ENCODE data around the gene PIGP.

PIGP gene

DNA sequence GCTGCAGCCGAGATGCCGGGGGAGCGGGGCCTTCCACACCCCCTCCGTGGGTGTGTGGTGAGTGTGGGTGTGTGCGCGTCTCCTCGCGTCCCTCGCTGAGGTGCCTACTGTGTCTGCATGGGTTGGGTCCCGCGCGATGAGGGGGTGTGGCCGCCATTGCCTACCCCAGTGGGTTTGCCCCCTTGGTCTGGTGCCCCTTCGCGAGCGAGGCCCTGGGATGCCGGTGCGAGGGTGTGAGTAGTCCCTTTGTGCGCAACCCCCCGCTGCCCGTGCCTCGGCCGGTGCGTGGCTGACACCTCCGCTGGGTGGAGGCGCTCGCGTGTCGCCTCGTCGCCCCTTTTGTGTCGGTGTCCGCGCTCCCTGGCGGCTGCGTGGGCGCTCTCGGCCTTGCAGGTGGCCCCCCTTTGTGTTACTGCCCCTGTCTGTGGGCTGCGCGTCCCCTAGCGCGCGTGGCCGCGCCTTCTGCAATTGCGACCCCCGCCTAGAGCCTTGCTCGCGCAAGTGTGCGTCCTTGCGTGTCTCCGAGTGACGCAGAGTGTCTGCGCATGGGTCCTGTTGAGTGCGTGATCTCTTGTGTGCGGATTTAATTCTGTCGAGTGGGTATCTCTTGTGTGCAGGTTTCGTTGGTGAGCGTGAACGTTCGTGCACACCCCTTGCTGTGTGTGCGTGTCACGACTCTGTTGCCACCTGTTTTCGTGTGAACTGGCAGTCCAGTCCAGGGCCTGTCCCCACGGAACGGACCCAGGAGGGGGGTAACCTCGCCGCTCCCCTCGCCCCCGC, 736 bp upstream of the PIGP start:
- Histone ChIP-seq H3K4me2 (ENCODE audit: low read length) (peak overlapping the region; percentile 92), H3K27ac (ENCODE audit: low read depth, low read length) (peak overlapping the region; percentile 61), H3K9me3 (ENCODE audit: control insufficient read depth, insufficient read depth, low read length) (no peaks in the 10 kb centered on the region), H3K4me3 (ENCODE audit: low read length) (peak overlapping the region; percentile 97), H3K36me3 (ENCODE audit: control insufficient read depth, low read length) (peaks cover 23% of the 10 kb centered on the region), H3K27me3 (ENCODE audit: control insufficient read depth, low read length) (no peaks in the 10 kb centered on the region), H4K20me1 (ENCODE audit: control insufficient read depth, insufficient read depth, low read depth, low read length) (no peaks in the 10 kb centered on the region), H3K4me1 (ENCODE audit: control insufficient read depth, low read length) (peaks cover 61% of the 10 kb centered on the region), H3K79me2 (ENCODE audit: control insufficient read depth, low read length) (peaks cover 71% of the 10 kb centered on the region), H3K9me2 (replicated peaks; ENCODE audit: control insufficient read depth, low read length) (no peaks in the 10 kb centered on the region), H3F3A (ENCODE audit: control insufficient read depth, insufficient read depth) (peaks cover 12% of the 10 kb centered on the region; the same call in 1 of the 2 replicates)
- no peak for TF ChIP-seq EZH2phosphoT487 (IDR thresholded peaks at IDR 0.05; ENCODE audit: borderline replicate concordance, low read length)
- TF ChIP-seq, protein P1, sequence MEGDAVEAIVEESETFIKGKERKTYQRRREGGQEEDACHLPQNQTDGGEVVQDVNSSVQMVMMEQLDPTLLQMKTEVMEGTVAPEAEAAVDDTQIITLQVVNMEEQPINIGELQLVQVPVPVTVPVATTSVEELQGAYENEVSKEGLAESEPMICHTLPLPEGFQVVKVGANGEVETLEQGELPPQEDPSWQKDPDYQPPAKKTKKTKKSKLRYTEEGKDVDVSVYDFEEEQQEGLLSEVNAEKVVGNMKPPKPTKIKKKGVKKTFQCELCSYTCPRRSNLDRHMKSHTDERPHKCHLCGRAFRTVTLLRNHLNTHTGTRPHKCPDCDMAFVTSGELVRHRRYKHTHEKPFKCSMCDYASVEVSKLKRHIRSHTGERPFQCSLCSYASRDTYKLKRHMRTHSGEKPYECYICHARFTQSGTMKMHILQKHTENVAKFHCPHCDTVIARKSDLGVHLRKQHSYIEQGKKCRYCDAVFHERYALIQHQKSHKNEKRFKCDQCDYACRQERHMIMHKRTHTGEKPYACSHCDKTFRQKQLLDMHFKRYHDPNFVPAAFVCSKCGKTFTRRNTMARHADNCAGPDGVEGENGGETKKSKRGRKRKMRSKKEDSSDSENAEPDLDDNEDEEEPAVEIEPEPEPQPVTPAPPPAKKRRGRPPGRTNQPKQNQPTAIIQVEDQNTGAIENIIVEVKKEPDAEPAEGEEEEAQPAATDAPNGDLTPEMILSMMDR (IDR thresholded peaks at IDR 0.05; ENCODE audit: low read depth, low read length, poor library complexity, severe bottlenecking): peak; percentile 42

DNA sequence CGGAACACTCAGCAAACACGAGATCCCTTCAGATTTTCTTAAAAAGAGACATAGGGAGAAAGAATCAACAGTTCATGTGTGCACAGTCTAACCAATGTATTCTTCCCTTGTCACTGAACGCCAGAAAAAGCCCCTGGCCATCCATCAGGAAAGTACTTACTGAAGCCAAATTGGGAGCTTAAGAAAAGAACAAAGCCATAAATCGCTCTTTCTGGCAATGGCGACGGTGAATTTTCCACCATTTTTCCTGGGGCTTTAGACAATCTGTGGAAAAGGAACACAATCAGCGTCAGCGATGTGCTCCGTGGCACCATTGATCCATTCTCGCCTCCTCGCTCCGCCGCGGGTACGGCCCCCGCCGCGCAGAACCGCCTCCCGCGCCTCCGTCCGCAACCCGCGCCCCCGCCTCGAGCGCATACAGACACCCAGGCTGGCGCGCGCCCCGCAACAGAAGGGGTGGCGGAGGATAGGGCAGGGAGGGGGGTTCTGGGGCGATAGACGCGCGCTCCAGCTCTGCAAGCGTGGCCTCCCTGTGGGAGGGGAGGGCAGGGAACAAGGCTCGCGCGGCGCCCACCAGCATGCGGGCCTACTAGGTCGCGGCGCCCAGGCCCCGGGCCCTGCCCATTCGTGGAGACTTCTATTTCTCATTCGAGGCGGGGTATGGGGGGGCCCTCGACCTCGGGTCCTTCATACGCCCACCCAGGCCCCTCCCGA, 440 bp downstream of the PIGP start:
- H3K79me2 ChIP-seq (ENCODE audit: control insufficient read depth, low read length): peaks cover 60% of the 10 kb centered on the region
- no peaks in the 10 kb centered on the region for H3K9me2 ChIP-seq (replicated peaks; ENCODE audit: control insufficient read depth, low read length)
- H3F3A ChIP-seq (ENCODE audit: control insufficient read depth, insufficient read depth): peaks cover 6% of the 10 kb centered on the region
- H4K20me1 ChIP-seq (ENCODE audit: control insufficient read depth, insufficient read depth, low read depth, low read length): no peaks in the 10 kb centered on the region
- H3K4me2 ChIP-seq (ENCODE audit: low read length): peak overlapping the region; percentile 95
- TF ChIP-seq EZH2phosphoT487 (IDR thresholded peaks at IDR 0.05; ENCODE audit: borderline replicate concordance, low read length): no peak
- TF ChIP-seq, protein P1 (IDR thresholded peaks at IDR 0.05; ENCODE audit: low read depth, low read length, poor library complexity, severe bottlenecking): no peak
- H3K9me3 ChIP-seq (ENCODE audit: control insufficient read depth, insufficient read depth, low read length): no peaks in the 10 kb centered on the region
- peak overlapping the region; percentile 61 for H3K27ac ChIP-seq (ENCODE audit: low read depth, low read length)
- no peaks in the 10 kb centered on the region for H3K27me3 ChIP-seq (ENCODE audit: control insufficient read depth, low read length)
- H3K4me1 ChIP-seq (ENCODE audit: control insufficient read depth, low read length): peaks cover 52% of the 10 kb centered on the region
- peak overlapping the region; percentile 97 for H3K4me3 ChIP-seq (ENCODE audit: low read length)
- H3K36me3 ChIP-seq (ENCODE audit: control insufficient read depth, low read length): peaks cover 25% of the 10 kb centered on the region

DNA sequence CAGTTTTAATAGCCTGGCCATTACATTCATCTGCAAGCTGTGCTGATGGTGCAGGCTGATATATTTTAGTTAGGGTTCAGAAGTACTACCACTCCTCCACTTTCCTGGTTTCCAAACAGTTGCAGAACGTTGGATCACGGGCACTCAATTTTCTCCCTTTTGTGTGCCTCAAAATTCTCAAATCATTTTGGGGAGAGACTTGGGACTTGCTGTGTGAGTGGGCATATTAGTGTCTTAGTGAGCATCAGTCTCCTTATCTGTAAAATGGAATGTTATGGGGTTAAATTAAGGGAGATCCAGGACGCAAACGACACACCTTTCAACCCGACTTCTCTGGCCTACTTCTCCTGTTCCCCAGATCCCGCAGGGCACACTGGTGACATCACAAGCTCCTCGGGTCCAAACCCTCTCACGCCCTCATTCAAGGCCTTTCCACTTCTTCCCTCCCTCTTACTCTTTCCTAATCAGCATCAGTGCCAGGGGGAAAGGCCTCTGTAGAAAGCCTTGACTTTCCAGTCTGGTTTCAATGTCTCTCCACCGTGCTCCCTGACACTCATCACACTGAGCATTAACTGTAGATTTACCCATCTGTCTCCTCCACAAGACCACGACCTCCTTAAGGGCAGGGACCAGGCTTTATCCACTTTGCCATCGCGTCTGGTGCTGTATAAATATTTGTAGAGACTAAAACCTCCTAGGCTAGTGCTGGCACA, 1.2 kb downstream of the PIGP start:
- peak overlapping the region; percentile 61 for H3K27ac ChIP-seq (ENCODE audit: low read depth, low read length)
- H3F3A ChIP-seq (ENCODE audit: control insufficient read depth, insufficient read depth): peaks cover 5% of the 10 kb centered on the region; the same call in 1 of the 2 replicates
- H3K36me3 ChIP-seq (ENCODE audit: control insufficient read depth, low read length): peaks cover 25% of the 10 kb centered on the region
- no peaks in the 10 kb centered on the region for H3K9me2 ChIP-seq (replicated peaks; ENCODE audit: control insufficient read depth, low read length)
- H3K9me3 ChIP-seq (ENCODE audit: control insufficient read depth, insufficient read depth, low read length): no peaks in the 10 kb centered on the region
- peak overlapping the region; percentile 97 for H3K4me3 ChIP-seq (ENCODE audit: low read length)
- peak overlapping the region; percentile 95 for H3K4me2 ChIP-seq (ENCODE audit: low read length)
- H4K20me1 ChIP-seq (ENCODE audit: control insufficient read depth, insufficient read depth, low read depth, low read length): no peaks in the 10 kb centered on the region
- peaks cover 53% of the 10 kb centered on the region for H3K79me2 ChIP-seq (ENCODE audit: control insufficient read depth, low read length)
- TF ChIP-seq, protein P1 (IDR thresholded peaks at IDR 0.05; ENCODE audit: low read depth, low read length, poor library complexity, severe bottlenecking): no peak
- no peak for TF ChIP-seq EZH2phosphoT487 (IDR thresholded peaks at IDR 0.05; ENCODE audit: borderline replicate concordance, low read length)
- H3K27me3 ChIP-seq (ENCODE audit: control insufficient read depth, low read length): no peaks in the 10 kb centered on the region
- H3K4me1 ChIP-seq (ENCODE audit: control insufficient read depth, low read length): peaks cover 51% of the 10 kb centered on the region
